Uterus (tissue), 2 donors: ENCODE results near the gene TMEM131L.

ENCODE experiments used
- POLR2A ChIP-seq, 2 donors: fragments of 450-650 bp; IDR thresholded peaks; one replicate each; pipeline ENCODE4 v1.6.1; 2016; ENCODE audit warnings: antibody characterized with exemption in 2 of 2, mild to moderate bottlenecking in 1 of 2, moderate library complexity in 1 of 2
- TF ChIP-seq, protein P1 (sequence below), 4 experiments: fragments of 200-600 bp in 2 of 4; fragments of 450-650 bp in 2 of 4; sonication (generic) in 2 of 4; IDR thresholded peaks; one replicate each; pipeline ENCODE4 v1.5.1; 2016 to 2019; ENCODE audit warnings: antibody characterized with exemption in 4 of 4, mild to moderate bottlenecking in 2 of 4, moderate library complexity in 1 of 4

DNA sequence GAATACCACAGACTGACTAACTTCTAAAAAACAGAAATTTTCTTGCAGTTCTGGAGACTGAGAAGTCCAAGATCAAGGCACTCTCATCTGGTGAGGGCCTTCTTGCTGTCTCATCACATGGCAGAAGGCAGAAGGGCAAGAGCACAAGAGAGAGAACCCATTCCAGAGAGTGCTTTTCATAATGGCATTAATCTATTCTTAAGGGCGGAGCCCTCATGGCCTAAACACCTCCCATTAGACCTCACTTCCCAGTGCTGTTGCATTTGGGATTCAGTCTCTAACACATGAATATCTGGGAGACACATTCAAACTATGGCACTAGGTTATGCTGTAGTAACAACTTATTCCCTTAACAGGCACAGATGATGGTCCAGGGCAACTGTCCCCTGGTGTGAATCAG, 180.8 kb downstream of the TMEM131L start:
- TF ChIP-seq, protein P1, sequence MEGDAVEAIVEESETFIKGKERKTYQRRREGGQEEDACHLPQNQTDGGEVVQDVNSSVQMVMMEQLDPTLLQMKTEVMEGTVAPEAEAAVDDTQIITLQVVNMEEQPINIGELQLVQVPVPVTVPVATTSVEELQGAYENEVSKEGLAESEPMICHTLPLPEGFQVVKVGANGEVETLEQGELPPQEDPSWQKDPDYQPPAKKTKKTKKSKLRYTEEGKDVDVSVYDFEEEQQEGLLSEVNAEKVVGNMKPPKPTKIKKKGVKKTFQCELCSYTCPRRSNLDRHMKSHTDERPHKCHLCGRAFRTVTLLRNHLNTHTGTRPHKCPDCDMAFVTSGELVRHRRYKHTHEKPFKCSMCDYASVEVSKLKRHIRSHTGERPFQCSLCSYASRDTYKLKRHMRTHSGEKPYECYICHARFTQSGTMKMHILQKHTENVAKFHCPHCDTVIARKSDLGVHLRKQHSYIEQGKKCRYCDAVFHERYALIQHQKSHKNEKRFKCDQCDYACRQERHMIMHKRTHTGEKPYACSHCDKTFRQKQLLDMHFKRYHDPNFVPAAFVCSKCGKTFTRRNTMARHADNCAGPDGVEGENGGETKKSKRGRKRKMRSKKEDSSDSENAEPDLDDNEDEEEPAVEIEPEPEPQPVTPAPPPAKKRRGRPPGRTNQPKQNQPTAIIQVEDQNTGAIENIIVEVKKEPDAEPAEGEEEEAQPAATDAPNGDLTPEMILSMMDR (IDR thresholded peaks at IDR 0.05) = no peak
- no peak for TF ChIP-seq POLR2A (IDR thresholded peaks at IDR 0.05)
